Measurements from ENCODE around the gene AK1.
A peak's percentile ranks its signal among the peaks of the same experiment; 100 is the strongest.

AK1 gene

GRCh38 chr9:127869310-127870152 lies 7.9 kb downstream of the AK1 start:
- DNase-seq, result peak in 49 of 51 donors; percentile 17 to 85 (median 58)

DNA sequence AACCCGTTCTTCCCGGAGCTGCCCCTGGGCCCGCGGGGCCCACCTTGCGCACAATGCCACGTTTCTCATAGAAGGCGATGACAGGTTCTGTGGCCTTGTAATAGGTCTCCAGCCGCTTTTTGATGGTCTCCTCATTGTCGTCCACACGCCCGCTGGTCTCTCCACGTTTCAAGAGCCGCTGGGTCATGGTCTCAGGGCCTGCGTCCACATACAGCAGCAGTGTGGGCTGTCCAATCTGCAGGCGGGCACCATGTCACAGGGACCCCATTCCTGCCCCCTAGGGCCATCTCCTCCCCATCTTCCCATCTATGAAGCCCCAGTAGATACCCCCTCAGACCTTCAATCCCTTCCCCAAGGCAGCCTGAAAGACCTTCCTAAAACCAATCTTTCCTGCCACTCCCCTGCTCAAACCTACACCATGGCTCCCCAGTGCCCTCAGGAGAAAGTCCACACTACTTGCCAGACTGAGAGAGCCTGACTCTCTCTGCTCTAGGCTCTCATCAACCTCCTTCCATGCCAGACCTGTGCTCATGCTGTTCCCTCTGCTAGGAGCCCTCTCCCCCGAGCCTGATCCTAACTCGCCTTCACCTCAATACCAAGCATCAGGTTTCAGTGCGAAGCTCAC lies 9.1 kb downstream of the AK1 start:
- DNase-seq, result no peak

GRCh38 chr9:127867356-127868277 lies 9.9 kb downstream of the AK1 start:
- DNase-seq, result no peak

GRCh38 chr9:127866535-127866934 lies 10.9 kb downstream of the AK1 start:
- no peak for DNase-seq

- DNase-seq, result no peak
Measured at GRCh38 chr9:127865645-127866464, 11.6 kb downstream of the AK1 start.

GRCh38 chr9:127863191-127863621 lies 14.3 kb downstream of the AK1 start:
- DNase-seq, result no peak

- DNase-seq, result peak in 26 of 51 donors; percentile 16 to 59 (median 37)
Measured at GRCh38 chr9:127862075-127863011, 15.1 kb downstream of the AK1 start.

DNA sequence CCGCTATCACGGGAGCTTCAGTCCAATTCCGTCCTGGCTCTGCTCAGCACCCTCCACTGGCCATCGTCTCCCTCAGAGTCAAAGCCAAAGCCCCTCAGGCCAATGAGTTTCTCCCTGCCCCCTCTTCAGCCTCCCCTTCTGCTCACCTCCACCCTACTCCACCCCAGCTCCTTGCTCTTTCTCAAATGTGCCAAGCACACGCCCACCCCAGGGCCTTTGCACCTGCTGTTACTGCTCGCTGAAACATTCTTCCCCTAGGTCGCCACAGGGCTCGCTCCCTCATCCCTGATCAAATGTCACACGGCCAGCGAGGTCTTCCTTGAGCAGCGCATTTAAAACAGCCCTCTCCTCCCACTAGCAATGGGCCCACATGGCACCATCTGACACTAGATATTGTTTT lies 16.7 kb downstream of the AK1 start:
- DNase-seq, result no peak

DNA sequence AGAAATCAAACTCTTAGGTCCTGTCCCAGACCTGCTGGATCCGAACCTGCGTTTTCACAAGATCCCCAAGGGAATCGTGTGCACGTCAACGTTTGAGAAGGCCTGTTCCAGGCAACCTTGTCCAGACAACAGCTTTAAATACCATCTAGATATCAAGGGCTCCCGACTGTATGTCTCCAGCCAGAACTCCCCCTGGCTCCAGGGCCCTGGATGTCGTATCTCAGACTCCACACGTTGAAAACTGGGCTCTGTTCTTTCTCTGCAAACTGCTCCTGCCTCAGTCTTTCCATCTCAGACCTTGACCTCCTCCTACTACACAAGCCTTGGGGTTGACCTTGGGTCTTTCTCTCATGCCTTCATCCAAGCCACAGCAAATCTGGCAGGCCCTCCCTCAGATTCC lies 17.2 kb downstream of the AK1 start:
- DNase-seq, result no peak

GRCh38 chr9:127858041-127858512 lies 19.4 kb downstream of the AK1 start:
- no peak for DNase-seq

- no peak for DNase-seq
Measured at GRCh38 chr9:127857278-127857677, 20.2 kb downstream of the AK1 start.

DNA sequence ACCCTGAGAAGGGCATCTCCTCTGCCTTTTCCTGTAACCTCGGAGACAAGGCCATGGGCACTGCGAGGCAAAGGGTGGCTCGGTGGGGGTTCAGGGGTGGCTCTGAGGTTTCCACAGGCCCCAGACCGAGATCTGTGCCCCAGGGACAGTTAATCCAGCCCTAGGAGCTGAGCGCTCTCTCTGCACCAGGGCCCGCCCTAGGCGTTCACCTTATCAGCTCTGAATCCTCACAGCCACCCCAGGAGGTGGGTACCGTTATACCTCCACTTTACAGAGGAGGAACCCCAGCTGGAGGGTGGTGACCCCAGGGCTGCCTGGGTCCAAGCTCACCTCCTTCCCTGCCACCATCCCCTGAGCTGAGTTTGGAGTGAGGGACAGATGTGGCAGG lies 20.8 kb downstream of the AK1 start:
- DNase-seq, result no peak

- no peak for DNase-seq
Measured at GRCh38 chr9:127856094-127856728, 21.3 kb downstream of the AK1 start.

- DNase-seq, result no peak
Measured at GRCh38 chr9:127855522-127855921, 22.0 kb downstream of the AK1 start.

- DNase-seq, result no peak
Measured at GRCh38 chr9:127854960-127855359, 22.5 kb downstream of the AK1 start.

GRCh38 chr9:127854184-127854806 lies 23.2 kb downstream of the AK1 start, which contains the start of gene ENG:
ENG (minus strand) TSS chr9:127854658; CDS start chr9:127854355, 303 bp downstream.
- peak in 15 of 51 donors; percentile 7 to 39 (median 24) for DNase-seq

- DNase-seq, result no peak
Measured at GRCh38 chr9:127853312-127854183, 23.9 kb downstream of the AK1 start.

- no peak for DNase-seq
Measured at GRCh38 chr9:127852829-127853228, 24.6 kb downstream of the AK1 start.
